ENCODE results near the gene PLXNA4. TPM values are rescaled to one million over a fixed set of nuclear protein-coding genes. Genes with fewer than 3 reads are reported as not detected.
A peak's percentile ranks its signal among the peaks of the same experiment; 100 is the strongest.

PLXNA4 gene
- total and polyA plus RNA-seq, 8 donors, result 0.15 to 12.8 (median 1.6) TPM

GRCh38 chr7:132501956-132502355 is 74.3 kb downstream of the PLXNA4 start:
- Histone ChIP-seq H3K4me3 (no peak overlapping the region), H3K4me1 (peaks cover 0 to 31% (median 4%) of the 10 kb centered on the region in 4 donors), H3K27ac (no peak overlapping the region), H3K9me3 (no peaks in the 10 kb centered on the region), H3K36me3 (no peaks in the 10 kb centered on the region), H3K27me3 (no peaks in the 10 kb centered on the region)
- TF ChIP-seq CTCF (IDR thresholded peaks at IDR 0.05) (no peak), POLR2AphosphoS5 (IDR thresholded peaks at IDR 0.05) (no peak), EP300 (IDR thresholded peaks at IDR 0.05) (no peak), POLR2A (IDR thresholded peaks at IDR 0.05) (no peak)
- intact Hi-C loops (cut with DNase I; ENCODE audit: low total_unique reads), result loop anchor here (10.0 kb wide), 2 partner anchors 187 to 567 kb away; no protein-coding TSS in a partner anchor
- WGBS, 5 donors, result 83 to 88% (median 85%) methylated on average over 7 of the region's 7 CpGs
- DNase-seq, result no peak

DNA sequence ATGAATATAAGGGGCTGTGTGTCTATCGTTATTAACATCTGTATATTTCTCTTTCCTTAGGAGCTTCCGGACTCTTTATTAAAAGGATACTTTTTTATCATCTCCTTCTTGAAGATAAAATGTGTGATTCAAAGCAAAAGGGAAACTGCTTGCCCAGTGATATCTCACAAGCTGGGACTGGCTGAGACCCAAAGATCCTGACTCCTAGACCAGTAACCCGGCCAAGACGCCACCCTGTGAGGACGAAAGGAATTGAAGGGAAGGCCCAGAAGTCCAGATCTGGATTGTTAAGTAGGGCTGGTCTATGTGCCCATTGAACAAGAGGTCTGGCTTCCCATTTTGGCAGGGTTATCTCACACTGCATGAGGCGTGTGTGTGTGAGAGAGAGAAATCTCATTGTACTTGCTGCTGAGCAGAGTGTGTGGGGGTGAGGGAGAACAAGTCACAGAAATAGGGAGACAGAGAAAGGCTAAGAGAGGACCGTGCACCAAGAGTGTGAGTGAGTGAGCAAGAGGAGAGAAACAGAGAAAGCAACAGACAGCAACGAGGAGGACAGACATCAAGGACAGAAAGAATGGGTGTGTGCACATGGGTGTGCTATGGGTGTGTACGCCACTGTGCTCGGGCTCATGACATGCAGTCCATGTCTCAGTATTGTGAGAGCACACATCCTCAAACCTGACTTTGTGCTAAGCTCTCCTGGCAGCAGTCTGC is 75.4 kb downstream of the PLXNA4 start:
- Histone ChIP-seq H3K27me3 (no peaks in the 10 kb centered on the region), H3K36me3 (no peaks in the 10 kb centered on the region), H3K27ac (no peak overlapping the region), H3K9me3 (no peaks in the 10 kb centered on the region), H3K4me3 (no peak overlapping the region), H3K4me1 (peaks cover 0 to 31% (median 4%) of the 10 kb centered on the region in 4 donors)
- intact Hi-C loops (cut with DNase I; ENCODE audit: low total_unique reads), result loop anchor here (10.0 kb wide), 2 partner anchors 186 to 566 kb away; no protein-coding TSS in a partner anchor
- peak; percentile 64 to 80 for DNase-seq
- 41 to 45% (median 43%) methylated on average over 10 of the region's 10 CpGs for WGBS, 5 donors
- TF ChIP-seq CTCF (IDR thresholded peaks at IDR 0.05), result peak in 5 of 7 experiments; percentile 39 to 54 (median 50)
- no peak for TF ChIP-seq POLR2AphosphoS5 (IDR thresholded peaks at IDR 0.05)

DNA sequence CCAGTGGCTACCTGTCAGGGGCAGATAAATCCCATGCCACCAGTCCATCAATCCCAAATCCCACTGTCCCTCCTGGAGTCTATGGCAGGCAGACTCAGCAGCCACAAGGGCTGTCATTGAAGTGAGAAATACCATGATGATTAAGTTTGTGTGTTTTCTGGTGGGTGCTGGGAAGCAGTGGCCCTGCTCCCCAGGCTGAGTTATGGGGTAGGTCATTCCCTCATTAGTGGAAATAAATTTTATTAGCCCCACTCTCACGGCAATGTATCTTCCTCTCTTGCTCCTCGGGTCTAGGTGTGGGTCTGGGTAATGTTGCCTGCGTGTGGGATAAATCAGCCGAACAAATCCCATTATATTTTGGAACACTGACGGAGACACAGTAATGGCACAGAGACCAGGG is 76.8 kb downstream of the PLXNA4 start:
- no peak overlapping the region for H3K4me3 ChIP-seq
- no peaks in the 10 kb centered on the region for H3K36me3 ChIP-seq
- 85 to 98% (median 94%) methylated on average over 5 of the region's 5 CpGs for WGBS, 5 donors
- H3K9me3 ChIP-seq, result no peaks in the 10 kb centered on the region
- DNase-seq, result no peak
- H3K27ac ChIP-seq, result no peak overlapping the region
- intact Hi-C loops (cut with DNase I; ENCODE audit: low total_unique reads), result no loop called here
- H3K4me1 ChIP-seq, result peaks cover 0 to 31% (median 4%) of the 10 kb centered on the region in 4 donors
- no peaks in the 10 kb centered on the region for H3K27me3 ChIP-seq
- TF ChIP-seq POLR2AphosphoS5 (IDR thresholded peaks at IDR 0.05) (no peak), EP300 (IDR thresholded peaks at IDR 0.05) (no peak), CTCF (IDR thresholded peaks at IDR 0.05) (no peak), POLR2A (IDR thresholded peaks at IDR 0.05) (no peak)

- Histone ChIP-seq H3K9me3 (no peaks in the 10 kb centered on the region), H3K36me3 (no peaks in the 10 kb centered on the region), H3K27me3 (no peaks in the 10 kb centered on the region), H3K27ac (no peak overlapping the region), H3K4me3 (no peak overlapping the region), H3K4me1 (peaks cover 0 to 31% (median 4%) of the 10 kb centered on the region in 4 donors)
- WGBS, 5 donors, result 61 to 81% (median 77%) methylated on average over 3 of the region's 3 CpGs
- TF ChIP-seq POLR2A (IDR thresholded peaks at IDR 0.05) (no peak), EP300 (IDR thresholded peaks at IDR 0.05) (no peak), POLR2AphosphoS5 (IDR thresholded peaks at IDR 0.05) (no peak), CTCF (IDR thresholded peaks at IDR 0.05) (no peak)
- no peak for DNase-seq
- intact Hi-C loops (cut with DNase I; ENCODE audit: low total_unique reads), result no loop called here
These were observed 77.2 kb downstream of the PLXNA4 start for GRCh38 chr7:132499065-132499464.

Data from stomach (tissue), 9 donors.